GM18858 (cell line): ENCODE measurements around the gene RASAL1.
"Not testable (repeated sequence)": the region's sequence is repeated elsewhere in the genome, so short reads cannot be mapped to it uniquely, and the experiment has no call there.

Source experiments
- ATAC-seq: cut with Tn5 transposase; IDR thresholded peaks from one replicate; pipeline ENCODE4 v1.9.1; 2021; ENCODE audit not compliant: unreplicated experiment

RASAL1 gene

DNA sequence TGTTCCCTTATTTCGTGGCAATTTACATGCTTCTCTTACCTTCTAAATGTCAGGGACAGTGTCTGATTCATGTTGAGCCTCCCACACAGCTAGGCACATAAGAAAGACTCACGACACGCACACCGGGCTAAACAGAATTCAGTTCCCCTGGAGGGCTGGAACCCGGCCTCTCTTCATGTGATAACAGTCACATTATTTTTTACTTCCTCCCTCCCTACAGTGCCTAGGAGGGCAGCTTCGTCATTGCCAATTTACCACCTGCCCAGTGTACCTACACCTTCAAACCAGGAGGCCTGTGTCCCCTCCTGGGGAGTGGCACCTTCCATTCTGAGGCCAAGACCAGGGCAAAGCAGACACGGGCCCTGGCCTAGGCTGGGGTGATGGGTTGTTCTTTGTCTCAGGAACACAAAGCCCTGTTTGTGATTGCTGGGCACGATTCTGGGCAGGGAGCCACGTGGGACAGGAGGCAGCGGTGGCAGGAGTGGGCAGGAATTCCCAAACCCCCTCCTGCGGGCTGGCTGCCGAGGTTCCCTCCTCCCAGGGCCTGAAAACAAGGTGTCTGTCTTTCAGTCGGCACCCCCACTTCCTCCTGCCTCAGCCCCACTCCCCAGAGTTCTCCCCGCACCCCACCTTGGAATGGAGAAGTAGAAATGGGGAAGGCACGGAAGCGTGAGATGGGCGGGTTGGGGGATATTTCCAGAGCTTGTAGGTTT lies 6.8 kb upstream of the RASAL1 start:
- no peak for ATAC-seq

DNA sequence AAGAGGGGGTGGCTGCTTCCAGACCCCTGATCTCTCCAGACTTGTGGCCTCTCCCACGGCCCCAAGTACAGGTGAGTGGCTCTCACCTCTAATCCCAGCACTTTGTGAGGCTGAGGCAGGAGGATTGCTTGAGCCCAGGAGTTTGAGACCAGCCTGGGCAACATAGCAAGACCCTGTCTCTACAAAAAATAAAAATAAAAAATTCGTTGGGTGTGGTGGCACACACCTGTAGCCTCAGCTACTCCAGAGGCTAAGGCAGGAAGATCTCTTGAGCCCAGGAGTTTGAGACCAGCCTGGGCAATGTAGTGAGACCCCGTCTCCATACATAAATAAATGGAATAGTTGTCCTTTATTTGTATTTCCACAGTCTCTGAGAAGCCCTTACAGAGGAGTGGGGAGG lies 6.2 kb upstream of the RASAL1 start:
- not testable (repeated sequence) for ATAC-seq

DNA sequence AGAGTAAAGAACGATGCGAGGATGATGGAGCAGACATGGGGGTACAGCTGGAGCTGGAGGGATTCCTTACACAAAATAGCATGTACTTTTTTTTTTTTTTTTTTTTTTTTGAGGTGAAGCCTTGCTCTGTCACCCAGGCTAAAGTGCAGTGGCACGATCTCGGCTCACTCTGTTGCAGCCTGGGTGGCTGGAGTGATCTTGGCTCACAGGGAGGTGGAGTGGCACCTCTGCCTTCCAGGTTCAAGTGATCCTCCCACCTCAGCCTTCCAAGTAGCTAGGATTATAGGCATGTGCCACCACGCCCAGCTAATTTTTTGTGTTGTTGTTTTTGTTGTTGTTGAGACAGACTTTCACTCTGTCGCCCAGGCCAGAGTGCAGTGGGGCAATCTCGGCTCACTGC lies 5.1 kb upstream of the RASAL1 start:
- ATAC-seq, result no peak

DNA sequence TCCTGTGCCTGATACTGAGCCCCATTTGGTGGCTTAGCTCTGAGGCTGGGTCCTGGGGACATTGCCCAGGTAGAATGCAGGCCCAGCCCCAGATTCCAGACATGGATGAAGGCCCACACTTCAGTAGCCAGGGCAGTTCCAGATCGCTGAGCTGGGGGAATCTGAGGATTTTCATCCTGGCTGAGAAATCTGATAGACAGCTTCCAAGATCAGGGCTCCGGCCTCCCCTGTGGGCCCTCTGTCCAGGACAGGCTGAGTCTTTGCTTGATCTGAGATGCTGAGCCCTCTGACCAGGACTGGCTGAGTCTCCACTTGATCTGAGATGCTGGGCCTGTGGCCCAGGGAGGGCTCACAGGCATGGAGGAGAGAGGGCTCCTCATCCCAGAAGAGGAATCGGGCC lies 3.3 kb upstream of the RASAL1 start:
- ATAC-seq, result no peak

DNA sequence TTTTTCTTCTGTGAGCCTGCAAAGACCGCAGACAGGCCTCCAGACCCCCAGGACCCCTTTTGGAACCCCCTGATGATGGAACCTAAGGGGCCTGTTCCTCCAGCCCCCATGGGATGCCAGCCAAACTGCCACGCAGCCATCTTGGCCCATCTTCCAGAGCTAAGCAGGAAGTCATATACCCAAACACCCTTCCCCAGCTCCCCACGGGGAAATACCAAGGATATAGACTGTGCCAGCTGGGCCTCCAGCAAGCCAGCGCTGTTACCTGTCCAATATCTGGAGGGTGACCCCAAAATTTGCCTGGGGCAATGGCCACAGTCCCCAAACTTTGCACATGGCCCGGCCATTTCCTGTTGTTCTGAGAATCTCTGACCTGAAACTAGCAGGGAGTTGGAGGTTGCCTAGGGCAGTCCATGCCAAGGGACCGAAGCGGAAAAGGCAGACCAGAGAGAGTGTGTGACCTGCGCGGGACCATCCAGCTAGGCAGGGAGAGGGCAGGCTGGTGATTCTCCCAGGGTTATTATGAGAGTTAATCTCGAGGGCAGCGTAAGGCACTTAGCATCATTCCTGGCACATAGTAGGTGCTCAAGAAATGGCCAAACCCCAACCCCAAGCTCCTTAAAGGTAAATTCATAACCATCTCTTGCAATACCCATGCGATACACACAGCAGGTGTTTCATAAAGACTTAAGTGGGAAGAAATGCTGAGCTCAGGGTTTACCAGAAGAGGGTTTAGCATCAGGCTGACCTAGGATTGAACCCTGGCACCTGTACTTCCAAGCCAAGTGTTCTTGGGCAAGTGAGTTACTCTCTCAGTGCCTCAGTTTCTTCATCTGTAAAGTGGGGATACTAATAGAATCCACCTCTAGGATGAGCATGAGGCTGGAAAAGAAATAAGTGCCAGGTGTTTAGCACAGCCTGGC lies 2.6 kb upstream of the RASAL1 start:
- ATAC-seq, result no peak

DNA sequence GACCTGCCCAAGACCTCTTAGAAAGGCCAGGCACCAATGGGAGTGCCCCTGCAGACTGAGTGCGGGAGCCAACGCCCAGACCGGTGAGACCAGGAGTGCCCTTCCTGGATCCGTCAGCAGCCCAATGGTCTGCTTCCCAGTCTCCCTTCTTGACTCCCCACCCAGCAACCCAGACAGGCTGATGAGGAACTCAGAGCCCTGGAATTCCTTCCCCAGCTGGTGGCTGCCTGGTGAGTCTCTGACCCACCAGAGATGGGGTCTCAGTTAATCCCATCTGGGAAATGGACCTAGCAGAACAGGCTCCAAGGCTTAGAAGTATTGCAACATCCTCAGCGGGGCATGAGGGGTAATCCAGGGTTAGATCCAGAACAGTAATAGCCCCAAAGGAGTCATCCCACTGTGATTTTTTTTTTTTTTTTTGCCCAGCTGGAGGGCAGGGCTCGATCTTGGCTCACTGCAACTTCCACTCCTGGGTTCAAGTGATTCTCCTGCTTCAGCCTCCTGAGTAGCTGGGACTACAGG lies 1.5 kb upstream of the RASAL1 start:
- ATAC-seq, result no peak

DNA sequence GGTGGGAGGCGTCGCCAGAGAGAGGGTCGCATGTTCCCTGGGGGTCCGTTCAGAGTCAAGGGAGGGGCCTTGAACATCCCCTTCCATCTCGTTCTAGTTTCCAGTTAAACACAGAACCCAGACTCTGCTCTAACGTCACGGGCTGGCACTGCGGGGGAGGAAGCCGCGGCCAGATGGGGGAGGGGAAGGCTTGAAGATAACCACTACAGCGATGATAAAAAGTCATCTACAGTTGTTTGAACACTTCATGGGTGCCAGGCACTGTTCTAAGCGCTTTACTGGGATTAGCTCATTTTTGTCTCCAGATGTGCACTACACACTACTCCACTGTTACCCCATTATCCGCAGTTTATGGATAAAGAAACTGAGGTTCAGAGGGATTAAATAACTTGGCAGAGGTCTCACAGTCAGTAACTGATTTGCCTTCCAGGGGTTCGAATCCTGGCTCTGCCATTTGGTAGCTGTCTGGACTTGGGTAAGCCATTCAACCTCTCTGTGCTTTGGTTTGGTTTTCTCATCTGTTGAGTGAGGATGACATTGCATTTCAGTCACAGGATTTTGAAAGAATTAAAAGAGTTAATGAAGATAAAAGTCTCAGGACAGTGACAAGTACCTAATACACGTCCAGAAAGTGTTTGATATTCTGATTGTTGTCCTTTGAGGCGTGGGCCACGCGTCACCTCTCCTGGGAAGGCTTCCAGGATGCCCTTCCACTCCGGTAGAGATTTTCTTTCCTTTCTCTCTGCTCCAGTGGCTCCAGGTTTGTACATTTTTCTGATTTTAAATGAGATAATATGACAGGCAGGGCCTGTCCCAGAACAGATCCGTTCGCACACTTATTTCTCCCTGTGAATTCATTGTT lies 798 bp upstream of the RASAL1 start:
- ATAC-seq, result no peak

DNA sequence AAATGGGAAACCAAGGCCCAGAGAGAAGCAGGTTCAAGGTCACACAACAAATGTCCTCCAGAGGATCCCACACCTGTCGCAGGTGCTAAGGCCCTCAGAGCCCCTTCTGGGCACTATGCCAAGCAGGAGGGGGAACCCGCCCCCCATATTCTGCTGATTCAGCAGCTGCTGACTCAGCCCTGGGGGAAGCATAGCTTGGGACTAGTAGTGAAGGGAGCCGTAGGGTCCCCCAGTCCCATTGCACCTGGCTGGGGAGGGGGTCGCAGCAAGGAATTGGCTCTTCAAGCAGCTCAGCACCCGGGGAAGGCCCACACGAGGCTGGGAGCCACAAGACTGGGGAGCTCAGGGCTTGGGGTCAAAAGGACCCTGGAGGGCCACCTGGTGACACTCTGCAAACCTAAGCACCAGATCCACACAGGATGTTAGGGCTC lies 1.0 kb downstream of the RASAL1 start:
- ATAC-seq, result no peak

DNA sequence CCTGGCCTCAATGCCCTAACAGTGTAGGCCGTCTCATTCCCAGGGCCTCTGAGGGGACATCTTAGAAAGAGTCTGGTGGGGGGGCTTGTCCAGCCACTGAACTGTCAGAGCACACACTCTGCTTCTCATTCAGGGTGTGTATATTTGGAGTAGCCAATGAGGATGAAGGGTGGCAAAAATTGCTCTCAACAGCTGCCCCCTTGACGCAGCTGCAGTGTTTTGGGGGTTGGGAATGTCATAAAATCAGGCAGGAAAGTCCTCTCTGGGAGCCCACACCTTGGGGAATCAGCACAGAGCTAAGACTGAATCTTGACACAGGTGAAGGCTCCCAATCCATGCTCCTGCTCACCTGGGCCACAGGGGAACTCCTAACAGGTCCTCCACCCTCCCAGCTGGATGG lies 1.5 kb downstream of the RASAL1 start:
- no peak for ATAC-seq

DNA sequence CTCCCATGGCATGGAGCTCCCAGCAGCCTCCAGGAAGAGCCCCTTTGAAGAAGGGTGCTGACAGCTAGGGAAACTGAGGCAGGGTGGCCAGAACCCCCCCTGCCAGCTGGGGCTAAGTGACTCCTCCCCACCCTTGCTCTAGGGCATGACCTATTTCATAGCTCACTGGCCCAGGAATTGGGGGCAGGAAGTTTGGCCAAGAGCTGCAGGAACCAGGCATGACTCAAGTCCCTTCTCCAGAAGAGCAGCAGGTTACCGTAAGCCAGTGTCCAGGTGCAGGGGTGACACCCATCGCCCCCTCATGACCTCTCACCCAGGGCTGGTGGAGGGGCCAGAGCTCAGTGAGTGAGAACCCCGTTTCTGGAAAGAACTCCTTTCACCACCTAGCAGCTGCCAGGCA lies 1.9 kb downstream of the RASAL1 start:
- no peak for ATAC-seq

DNA sequence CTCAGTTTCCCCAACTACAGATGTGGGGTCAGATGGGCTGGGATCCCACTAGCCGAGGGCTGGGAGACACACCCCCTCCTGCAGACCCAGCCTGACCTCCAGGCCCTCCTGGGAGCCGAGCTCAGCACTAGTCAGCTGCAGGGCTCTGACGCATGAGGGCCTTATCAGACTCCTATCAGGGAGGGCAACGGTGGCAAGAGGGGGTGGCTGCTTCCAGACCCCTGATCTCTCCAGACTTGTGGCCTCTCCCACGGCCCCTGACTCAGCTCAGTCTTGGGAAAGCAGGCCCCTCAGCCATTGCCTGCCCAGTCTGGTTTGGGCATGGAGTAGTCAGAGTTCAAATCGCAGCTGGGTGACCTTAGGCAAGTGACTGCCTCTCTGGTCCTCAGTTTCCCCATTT lies 2.5 kb downstream of the RASAL1 start:
- no peak for ATAC-seq

DNA sequence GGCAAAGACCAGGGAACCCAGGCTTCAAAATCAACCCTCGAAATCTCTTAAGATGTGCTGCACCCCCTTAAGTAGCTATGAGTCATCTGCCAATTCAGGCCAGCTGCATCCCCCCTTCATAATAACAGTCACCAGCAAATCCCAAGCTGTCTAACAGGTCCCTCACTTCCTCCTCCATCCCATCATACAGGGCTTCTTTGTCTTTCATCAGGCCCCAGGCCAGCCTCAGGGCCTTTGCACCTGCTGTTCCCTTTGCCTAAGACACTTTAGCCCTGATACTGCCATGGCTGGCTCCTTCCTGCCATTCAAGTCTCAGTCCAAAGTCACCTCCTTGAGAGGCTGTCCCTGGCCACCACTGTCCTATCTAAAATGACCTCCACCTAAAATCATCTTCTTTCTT lies 4.0 kb downstream of the RASAL1 start:
- ATAC-seq, result no peak

DNA sequence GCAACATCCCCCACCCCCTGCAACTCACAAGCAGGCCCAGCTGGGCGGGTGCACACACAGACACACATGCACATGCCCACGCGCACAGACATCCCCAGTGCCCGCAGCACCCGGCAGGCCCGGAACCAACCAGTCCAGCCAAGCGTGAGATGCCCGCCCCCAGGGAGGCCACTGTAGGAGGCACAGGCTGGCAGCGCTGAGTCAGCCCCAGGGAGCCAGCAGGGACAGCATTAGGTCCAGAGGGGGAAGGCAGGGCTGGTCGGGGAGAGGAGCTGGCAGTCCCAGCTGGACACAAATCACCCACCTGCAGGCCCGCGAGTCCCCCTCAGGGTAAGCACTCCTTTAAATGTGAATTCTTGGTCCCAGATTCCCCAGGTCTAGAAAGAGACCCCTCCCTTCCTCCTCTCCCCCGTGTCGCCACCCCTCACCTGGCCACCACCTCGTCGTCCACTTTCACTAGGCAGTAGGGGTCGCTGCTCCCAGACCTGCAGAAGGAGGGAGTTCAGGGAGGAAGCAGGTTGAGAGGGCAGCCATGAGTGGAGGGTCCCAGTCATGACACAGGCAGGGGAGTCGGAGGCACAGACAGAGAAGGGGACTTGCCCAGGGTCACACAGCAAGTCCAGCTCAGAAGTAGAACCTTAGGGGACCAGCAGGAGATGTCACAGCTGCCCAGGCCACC lies 5.0 kb downstream of the RASAL1 start:
- ATAC-seq, result no peak

DNA sequence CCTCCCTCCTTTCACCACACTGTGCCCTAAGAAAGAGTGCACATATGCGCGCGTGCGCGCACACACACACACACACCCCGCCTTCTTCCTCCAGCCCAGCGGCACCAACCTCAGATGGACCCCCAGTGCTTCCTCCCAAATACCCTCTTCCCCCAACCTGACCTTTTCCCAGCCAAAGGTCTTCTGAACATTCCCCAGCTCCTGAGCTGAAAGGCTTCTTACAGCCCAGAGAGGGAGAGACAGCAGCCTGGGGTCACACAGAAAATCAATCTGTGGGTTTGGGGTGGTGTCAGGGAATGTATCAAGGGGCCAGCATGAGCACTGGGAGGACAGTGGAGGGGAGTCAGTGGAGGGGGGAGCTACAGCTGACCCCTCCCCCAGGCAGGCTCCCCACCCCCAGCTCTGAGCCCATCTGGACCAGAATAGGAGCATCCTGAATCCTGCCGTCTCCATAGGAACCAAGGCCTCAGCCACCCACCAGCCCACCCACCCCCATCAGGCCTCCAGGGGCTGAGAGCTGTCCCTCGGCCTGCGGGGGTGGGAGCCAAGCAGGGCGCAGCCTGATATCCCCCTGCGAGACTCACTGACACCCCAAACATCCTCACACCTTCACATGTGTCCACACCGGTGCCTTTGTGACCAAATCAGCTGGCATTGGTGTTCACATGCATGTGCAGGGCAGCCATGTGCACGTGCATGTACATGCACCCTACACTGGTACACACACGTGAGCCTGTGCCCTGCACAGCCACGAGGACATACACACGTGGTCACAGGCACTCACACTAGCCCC lies 5.7 kb downstream of the RASAL1 start:
- no peak for ATAC-seq

DNA sequence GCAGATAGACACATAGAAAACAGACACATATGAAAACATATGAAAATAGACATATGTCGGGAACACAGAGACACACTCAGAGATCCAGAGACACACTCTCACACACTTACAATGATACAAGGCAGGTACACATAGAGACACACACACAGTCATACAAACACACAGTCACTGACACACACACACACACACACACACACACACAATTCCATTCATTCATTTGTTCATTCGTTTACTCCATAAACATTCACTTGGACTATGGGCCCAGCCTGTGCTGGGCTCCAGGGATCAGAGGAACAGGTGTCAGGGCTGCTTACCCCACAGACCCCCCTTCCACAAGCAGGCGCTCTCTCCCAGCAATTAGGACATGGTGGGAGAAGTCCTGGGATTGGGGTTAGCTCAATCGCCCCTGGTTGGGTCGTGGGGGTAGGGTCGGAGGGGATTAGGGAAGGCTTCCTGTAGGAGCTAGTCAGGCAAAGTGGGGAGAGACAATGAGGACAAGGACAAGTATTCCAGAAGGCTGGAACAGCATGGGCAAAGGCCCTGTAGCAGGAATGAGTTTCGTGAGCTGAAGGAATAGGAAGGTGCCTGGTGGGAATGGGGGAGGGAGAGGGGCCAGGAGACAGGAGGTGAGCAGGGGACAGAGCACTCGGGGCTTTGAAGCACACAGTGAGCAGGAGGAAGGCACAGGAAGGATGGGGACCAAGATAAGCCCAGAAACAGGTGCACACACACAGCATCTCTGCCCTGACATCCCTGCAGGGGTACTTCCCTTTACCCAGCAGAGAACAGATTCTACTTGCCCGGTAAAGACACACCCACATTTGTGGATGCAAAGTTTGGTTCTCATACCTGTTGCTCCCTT lies 6.5 kb downstream of the RASAL1 start:
- ATAC-seq, result no peak

DNA sequence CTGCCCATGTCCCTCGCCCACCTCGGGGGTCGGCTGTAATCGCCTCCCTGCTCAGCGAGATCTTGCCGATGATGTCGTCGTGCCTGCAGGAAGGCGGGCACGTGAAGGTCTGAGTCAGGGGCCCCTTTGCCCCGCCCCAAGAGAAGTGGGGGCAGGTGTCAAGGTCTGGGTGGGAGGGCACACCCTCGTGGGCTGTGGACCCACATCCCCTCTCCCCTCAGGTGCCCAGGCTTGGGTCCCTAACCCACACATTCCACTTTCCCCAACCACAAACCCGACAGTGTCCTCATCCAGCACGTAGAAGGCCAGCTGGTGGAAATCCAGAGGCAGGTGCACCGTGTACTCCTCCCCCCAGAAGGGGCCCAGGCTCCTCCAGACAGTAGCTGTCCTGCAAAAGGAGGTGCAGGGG lies 7.8 kb downstream of the RASAL1 start:
- no peak for ATAC-seq

DNA sequence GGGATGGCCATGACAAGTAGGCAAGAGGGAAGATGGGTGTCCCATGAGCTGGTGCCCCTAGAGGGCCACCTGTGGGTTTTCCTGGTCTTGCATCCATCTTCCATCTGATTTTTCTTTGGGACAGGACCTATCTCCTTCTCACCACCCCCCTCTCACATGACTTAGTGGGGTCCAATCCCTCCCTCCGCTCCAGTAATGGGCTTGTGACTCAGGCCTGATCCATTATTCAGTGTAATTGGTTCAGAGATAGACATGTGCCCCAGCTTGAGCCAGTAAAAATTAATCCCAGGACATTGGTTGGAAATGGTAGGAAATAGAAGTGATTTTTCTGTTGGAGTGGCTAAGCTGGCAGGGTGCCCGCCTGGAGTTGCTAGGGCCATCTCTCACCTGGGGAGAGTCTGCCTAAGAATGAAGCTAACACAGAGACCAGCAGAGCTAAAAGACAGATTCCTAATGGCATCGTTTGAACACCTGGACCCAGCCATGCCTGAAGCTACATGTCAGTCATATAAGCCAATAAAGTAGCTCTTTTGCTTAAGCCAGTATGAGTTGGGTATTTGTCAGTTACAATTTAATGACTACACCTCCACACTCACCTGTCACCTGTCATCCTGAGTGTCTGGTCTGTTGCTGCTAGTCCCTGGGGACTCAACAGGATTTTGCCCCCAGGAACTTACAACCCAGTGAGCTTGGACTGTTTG lies 14.7 kb downstream of the RASAL1 start:
- no peak for ATAC-seq

DNA sequence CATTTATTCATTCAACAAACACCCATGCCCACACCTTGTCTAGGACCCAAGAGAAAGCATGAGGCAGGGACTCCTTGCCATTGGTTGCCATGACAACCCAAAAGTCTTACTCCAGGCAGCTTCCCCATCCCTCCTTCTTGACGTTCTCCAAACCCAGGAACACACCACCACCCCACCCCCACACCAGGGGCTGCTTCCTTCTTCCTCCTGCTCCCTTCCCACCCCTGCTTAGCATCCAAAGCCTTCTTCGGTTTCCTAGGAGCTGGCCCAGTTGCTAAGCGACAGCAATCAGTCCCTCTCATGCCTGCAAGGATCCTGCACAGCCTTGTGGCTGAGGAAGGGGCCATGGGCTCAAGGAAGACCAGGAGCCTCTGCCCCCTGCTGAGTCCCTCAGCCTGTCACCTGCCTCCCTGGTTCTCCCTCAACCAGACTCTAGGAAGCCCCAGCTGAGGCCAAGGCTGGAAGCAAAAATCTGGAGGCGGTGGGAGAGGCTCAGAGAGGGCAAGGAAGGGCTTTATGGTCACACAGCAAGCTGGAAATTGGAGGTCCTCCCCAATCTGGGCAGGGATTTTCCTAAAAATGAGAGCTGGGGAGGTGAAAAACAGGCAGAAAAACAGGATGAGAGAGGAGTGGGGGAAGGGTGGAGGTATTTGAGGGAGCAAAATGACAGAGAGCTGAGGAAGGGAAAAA lies 15.4 kb downstream of the RASAL1 start:
- no peak for ATAC-seq
